ENCODE results near the gene ECE1.

ECE1 gene

DNA sequence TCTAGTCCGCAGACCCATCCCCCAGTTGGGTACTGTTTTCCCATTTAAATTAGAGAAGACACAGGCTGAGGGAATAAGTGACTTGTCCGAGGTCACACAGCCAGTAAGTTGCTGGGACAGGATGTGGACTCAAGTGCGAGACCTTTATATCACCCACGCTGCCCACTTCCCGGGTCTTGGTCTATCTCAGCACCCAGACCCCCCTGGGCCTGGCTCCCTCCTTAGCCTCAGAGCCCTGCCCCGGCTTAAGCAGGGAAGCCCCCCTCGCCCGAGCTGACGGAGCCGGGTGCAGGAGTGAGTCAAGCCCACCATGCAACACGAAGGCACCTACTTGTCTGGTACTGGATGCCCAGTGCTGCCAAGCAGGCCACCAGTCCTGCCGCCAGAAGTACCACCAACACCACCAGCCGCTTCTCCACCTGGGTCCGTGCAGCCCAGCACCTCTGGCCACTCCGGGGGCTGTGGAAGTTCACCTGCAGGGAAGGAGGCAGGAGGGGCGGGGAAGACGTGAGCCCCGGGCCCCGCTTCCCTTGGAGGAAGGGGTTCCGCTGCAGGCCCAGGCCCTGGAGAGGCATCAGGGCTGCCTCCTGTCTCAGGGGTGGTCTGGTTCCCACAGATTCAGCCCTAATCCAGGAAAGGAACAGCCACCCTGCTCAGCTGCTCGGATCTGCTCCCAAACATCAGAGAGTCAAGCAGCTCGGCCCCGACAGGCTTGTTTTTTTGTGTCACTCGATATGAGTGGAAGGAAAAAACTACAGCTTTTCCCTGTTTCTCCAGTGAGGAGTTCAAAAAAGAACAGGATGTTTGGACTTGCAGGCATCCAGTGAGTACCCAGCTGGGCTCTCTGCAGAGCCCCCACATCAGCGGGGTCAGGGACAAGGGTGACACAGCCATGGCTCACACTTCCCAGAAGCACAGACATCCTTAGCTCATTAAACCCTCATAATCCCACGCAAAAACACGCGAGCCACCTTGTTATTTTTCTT, 11.1 kb downstream of the ECE1 start:
- Histone ChIP-seq H4K8ac (ENCODE audit: low read depth, low read length) (no peak overlapping the region), H3K4ac (ENCODE audit: low read length) (no peak overlapping the region), H3K14ac (ENCODE audit: low read length) (no peak overlapping the region), H3K4me2 (ENCODE audit: insufficient read depth, low read length, poor library complexity, severe bottlenecking) (no peak overlapping the region), H3K18ac (ENCODE audit: low read length) (peak overlapping the region; percentile 76), H3K9me3 (replicated peaks in 1 of 2; ENCODE audit: control insufficient read depth in 2 of 2, insufficient read depth in 1 of 2, low read depth in 1 of 2, low read length in 2 of 2) (no peaks in the 10 kb centered on the region), H3K36me3 (replicated peaks in 1 of 2; ENCODE audit: control insufficient read depth in 2 of 2, insufficient read depth in 2 of 2, low read length in 2 of 2) (peaks cover 0 to 3% of the 10 kb centered on the region in 2 donors), H2BK15ac (ENCODE audit: low read length) (no peak overlapping the region), H3K4me3 (ENCODE audit: low read length in 2 of 2) (no peak overlapping the region), H3K4me1 (ENCODE audit: control insufficient read depth in 2 of 2, insufficient read depth in 1 of 2, low read depth in 1 of 2, low read length in 2 of 2) (peaks cover 17 to 32% of the 10 kb centered on the region in 2 donors), H2AK5ac (ENCODE audit: low read depth, low read length) (peak overlapping the region; percentile 51), H2AFZ (ENCODE audit: low read length) (no peak overlapping the region), H3K23ac (ENCODE audit: low read depth, low read length, poor library complexity) (no peak overlapping the region), H2BK5ac (ENCODE audit: low read length) (peak overlapping the region; percentile 4), H3K27me3 (ENCODE audit: control insufficient read depth in 3 of 3, insufficient read depth in 3 of 3, low read depth in 1 of 3, low read length in 3 of 3) (peaks cover 0 to 7% (median 0%) of the 10 kb centered on the region in 3 experiments), H2BK12ac (ENCODE audit: low read length) (peak overlapping the region; percentile 88), H3K9ac (ENCODE audit: low read depth, low read length, poor library complexity) (no peak overlapping the region), H3K79me1 (ENCODE audit: low read depth, low read length) (no peaks in the 10 kb centered on the region), H4K91ac (ENCODE audit: low read depth, low read length, poor library complexity) (no peak overlapping the region), H3K27ac (replicated peaks; ENCODE audit: low read length) (no peak overlapping the region), H2BK120ac (ENCODE audit: low read depth, low read length) (no peak overlapping the region)
- DNase-seq (ENCODE audit: low spot score) = no peak
- no CpG with 5 or more reads among the region's 28 CpGs for WGBS, 2 donors (ENCODE audit: extremely low coverage in 2 of 2, insufficient read length in 2 of 2, insufficient replicate concordance in 1 of 2)

GRCh38 chr1:21278208-21278859, 11.9 kb downstream of the ECE1 start:
- Histone ChIP-seq H4K91ac (ENCODE audit: low read depth, low read length, poor library complexity) (no peak overlapping the region), H3K27ac (replicated peaks; ENCODE audit: low read length) (peak overlapping the region; percentile 47), H3K23ac (ENCODE audit: low read depth, low read length, poor library complexity) (no peak overlapping the region), H3K79me1 (ENCODE audit: low read depth, low read length) (no peaks in the 10 kb centered on the region), H3K4me1 (ENCODE audit: control insufficient read depth in 2 of 2, insufficient read depth in 1 of 2, low read depth in 1 of 2, low read length in 2 of 2) (peaks cover 17 to 28% of the 10 kb centered on the region in 2 donors), H3K4me2 (ENCODE audit: insufficient read depth, low read length, poor library complexity, severe bottlenecking) (no peak overlapping the region), H3K18ac (ENCODE audit: low read length) (no peak overlapping the region), H2AFZ (ENCODE audit: low read length) (no peak overlapping the region), H2BK120ac (ENCODE audit: low read depth, low read length) (no peak overlapping the region), H2BK5ac (ENCODE audit: low read length) (no peak overlapping the region), H3K14ac (ENCODE audit: low read length) (no peak overlapping the region), H2AK5ac (ENCODE audit: low read depth, low read length) (no peak overlapping the region), H3K4ac (ENCODE audit: low read length) (no peak overlapping the region), H3K4me3 (ENCODE audit: low read length in 2 of 2) (no peak overlapping the region), H3K36me3 (replicated peaks in 1 of 2; ENCODE audit: control insufficient read depth in 2 of 2, insufficient read depth in 2 of 2, low read length in 2 of 2) (peaks cover 0 to 4% of the 10 kb centered on the region in 2 donors), H3K9me3 (replicated peaks in 1 of 2; ENCODE audit: control insufficient read depth in 2 of 2, insufficient read depth in 1 of 2, low read depth in 1 of 2, low read length in 2 of 2) (no peaks in the 10 kb centered on the region), H2BK12ac (ENCODE audit: low read length) (no peak overlapping the region), H4K8ac (ENCODE audit: low read depth, low read length) (no peak overlapping the region), H3K27me3 (ENCODE audit: control insufficient read depth in 3 of 3, insufficient read depth in 3 of 3, low read depth in 1 of 3, low read length in 3 of 3) (no peaks in the 10 kb centered on the region), H3K9ac (ENCODE audit: low read depth, low read length, poor library complexity) (no peak overlapping the region), H2BK15ac (ENCODE audit: low read length) (no peak overlapping the region)
- DNase-seq (ENCODE audit: low spot score) = peak; percentile 85
- WGBS, 2 donors (ENCODE audit: extremely low coverage in 2 of 2, insufficient read length in 2 of 2, insufficient replicate concordance in 1 of 2) = no CpG with 5 or more reads among the region's 9 CpGs

DNA sequence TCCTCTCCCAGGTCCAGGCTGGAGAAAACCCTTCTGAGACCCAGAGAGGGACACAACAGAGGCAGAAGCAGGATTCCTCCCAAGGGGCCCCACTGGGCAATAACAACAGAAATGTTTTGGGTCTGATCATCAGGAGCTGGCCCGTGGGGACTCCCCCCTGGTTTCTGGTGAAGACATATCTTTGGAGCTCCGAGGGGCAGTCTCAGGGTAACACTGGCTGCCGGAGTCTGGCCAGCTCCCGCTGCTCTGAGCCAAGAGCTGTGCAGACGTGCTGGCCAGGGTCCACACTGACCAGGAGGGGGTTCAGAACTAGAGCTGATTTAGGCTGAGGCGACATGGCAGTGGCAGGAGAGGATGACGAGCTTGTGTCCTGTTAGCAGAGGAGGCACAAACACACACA, 13.1 kb downstream of the ECE1 start:
- no peak overlapping the region for H4K8ac ChIP-seq (ENCODE audit: low read depth, low read length)
- no peak overlapping the region for H2BK120ac ChIP-seq (ENCODE audit: low read depth, low read length)
- no peak overlapping the region for H3K23ac ChIP-seq (ENCODE audit: low read depth, low read length, poor library complexity)
- no peak for DNase-seq (ENCODE audit: low spot score)
- peak overlapping the region; percentile 29 for H3K18ac ChIP-seq (ENCODE audit: low read length)
- H2BK15ac ChIP-seq (ENCODE audit: low read length) = no peak overlapping the region
- no peak overlapping the region for H3K14ac ChIP-seq (ENCODE audit: low read length)
- H2BK5ac ChIP-seq (ENCODE audit: low read length) = no peak overlapping the region
- no peak overlapping the region for H3K4me2 ChIP-seq (ENCODE audit: insufficient read depth, low read length, poor library complexity, severe bottlenecking)
- no peak overlapping the region for H3K9ac ChIP-seq (ENCODE audit: low read depth, low read length, poor library complexity)
- H3K9me3 ChIP-seq (replicated peaks in 1 of 2; ENCODE audit: control insufficient read depth in 2 of 2, insufficient read depth in 1 of 2, low read depth in 1 of 2, low read length in 2 of 2) = no peaks in the 10 kb centered on the region
- no peak overlapping the region for H4K91ac ChIP-seq (ENCODE audit: low read depth, low read length, poor library complexity)
- H3K4me1 ChIP-seq (ENCODE audit: control insufficient read depth in 2 of 2, insufficient read depth in 1 of 2, low read depth in 1 of 2, low read length in 2 of 2) = peaks cover 17 to 28% of the 10 kb centered on the region in 2 donors
- H2AK5ac ChIP-seq (ENCODE audit: low read depth, low read length) = no peak overlapping the region
- H2BK12ac ChIP-seq (ENCODE audit: low read length) = no peak overlapping the region
- no peak overlapping the region for H2AFZ ChIP-seq (ENCODE audit: low read length)
- H3K36me3 ChIP-seq (replicated peaks in 1 of 2; ENCODE audit: control insufficient read depth in 2 of 2, insufficient read depth in 2 of 2, low read length in 2 of 2) = peaks cover 0 to 11% of the 10 kb centered on the region in 2 donors
- no CpG with 5 or more reads among the region's 7 CpGs for WGBS, 2 donors (ENCODE audit: extremely low coverage in 2 of 2, insufficient read length in 2 of 2, insufficient replicate concordance in 1 of 2)
- H3K79me1 ChIP-seq (ENCODE audit: low read depth, low read length) = no peaks in the 10 kb centered on the region
- no peak overlapping the region for H3K4ac ChIP-seq (ENCODE audit: low read length)
- H3K27me3 ChIP-seq (ENCODE audit: control insufficient read depth in 3 of 3, insufficient read depth in 3 of 3, low read depth in 1 of 3, low read length in 3 of 3) = no peaks in the 10 kb centered on the region
- H3K4me3 ChIP-seq (ENCODE audit: low read length in 2 of 2) = no peak overlapping the region
- no peak overlapping the region for H3K27ac ChIP-seq (replicated peaks; ENCODE audit: low read length)

DNA sequence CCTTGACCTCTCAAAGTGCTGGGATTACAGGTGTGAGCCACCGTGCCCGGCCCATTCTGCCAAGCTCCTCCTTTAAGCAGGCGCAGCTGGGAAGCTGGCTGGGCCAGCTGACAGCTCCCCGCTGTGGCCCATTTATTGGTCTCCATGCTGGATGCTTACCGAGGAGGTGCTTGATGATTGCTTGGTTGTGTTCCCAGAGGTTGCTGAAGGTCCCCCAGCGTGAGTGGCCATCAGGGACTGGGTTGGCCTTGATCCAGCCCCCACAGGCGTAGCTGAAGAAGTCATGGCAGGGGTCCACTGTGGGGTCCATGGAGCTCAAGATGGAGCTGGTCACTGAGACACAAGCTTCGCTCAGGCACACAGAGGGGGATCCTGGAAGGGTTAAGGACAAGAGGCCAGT, 17.7 kb downstream of the ECE1 start:
- Histone ChIP-seq H3K4me3 (ENCODE audit: low read length in 2 of 2) (no peak overlapping the region), H3K4ac (ENCODE audit: low read length) (no peak overlapping the region), H3K9ac (ENCODE audit: low read depth, low read length, poor library complexity) (no peak overlapping the region), H2BK12ac (ENCODE audit: low read length) (no peak overlapping the region), H3K4me2 (ENCODE audit: insufficient read depth, low read length, poor library complexity, severe bottlenecking) (no peak overlapping the region), H3K4me1 (ENCODE audit: control insufficient read depth in 2 of 2, insufficient read depth in 1 of 2, low read depth in 1 of 2, low read length in 2 of 2) (peaks cover 2 to 8% of the 10 kb centered on the region in 2 donors), H4K8ac (ENCODE audit: low read depth, low read length) (no peak overlapping the region), H2BK120ac (ENCODE audit: low read depth, low read length) (no peak overlapping the region), H3K79me1 (ENCODE audit: low read depth, low read length) (no peaks in the 10 kb centered on the region), H3K9me3 (replicated peaks in 1 of 2; ENCODE audit: control insufficient read depth in 2 of 2, insufficient read depth in 1 of 2, low read depth in 1 of 2, low read length in 2 of 2) (no peaks in the 10 kb centered on the region), H3K36me3 (replicated peaks in 1 of 2; ENCODE audit: control insufficient read depth in 2 of 2, insufficient read depth in 2 of 2, low read length in 2 of 2) (peaks cover 4 to 55% of the 10 kb centered on the region in 2 donors), H4K91ac (ENCODE audit: low read depth, low read length, poor library complexity) (no peak overlapping the region), H3K27me3 (ENCODE audit: control insufficient read depth in 3 of 3, insufficient read depth in 3 of 3, low read depth in 1 of 3, low read length in 3 of 3) (no peaks in the 10 kb centered on the region), H2AFZ (ENCODE audit: low read length) (no peak overlapping the region), H3K14ac (ENCODE audit: low read length) (no peak overlapping the region), H3K18ac (ENCODE audit: low read length) (peak overlapping the region; percentile 11), H2BK15ac (ENCODE audit: low read length) (no peak overlapping the region), H2BK5ac (ENCODE audit: low read length) (no peak overlapping the region), H3K23ac (ENCODE audit: low read depth, low read length, poor library complexity) (no peak overlapping the region), H3K27ac (replicated peaks; ENCODE audit: low read length) (no peak overlapping the region), H2AK5ac (ENCODE audit: low read depth, low read length) (no peak overlapping the region)
- DNase-seq (ENCODE audit: low spot score) = no peak
- WGBS, 2 donors (ENCODE audit: extremely low coverage in 2 of 2, insufficient read length in 2 of 2, insufficient replicate concordance in 1 of 2) = no CpG with 5 or more reads among the region's 8 CpGs

Measured in neuronal stem cell (in vitro differentiated cells).